NOMO-1 treated with dmso at 0.1 percent for 144 hours (cell line): ENCODE results near the gene GPR156.

ENCODE experiments used
- DNase-seq: peaks from one replicate; lab custom pipeline; 2025; ENCODE audit not compliant: unreplicated experiment; lab: John Stamatoyannopoulos, UW

Gene GPR156

DNA sequence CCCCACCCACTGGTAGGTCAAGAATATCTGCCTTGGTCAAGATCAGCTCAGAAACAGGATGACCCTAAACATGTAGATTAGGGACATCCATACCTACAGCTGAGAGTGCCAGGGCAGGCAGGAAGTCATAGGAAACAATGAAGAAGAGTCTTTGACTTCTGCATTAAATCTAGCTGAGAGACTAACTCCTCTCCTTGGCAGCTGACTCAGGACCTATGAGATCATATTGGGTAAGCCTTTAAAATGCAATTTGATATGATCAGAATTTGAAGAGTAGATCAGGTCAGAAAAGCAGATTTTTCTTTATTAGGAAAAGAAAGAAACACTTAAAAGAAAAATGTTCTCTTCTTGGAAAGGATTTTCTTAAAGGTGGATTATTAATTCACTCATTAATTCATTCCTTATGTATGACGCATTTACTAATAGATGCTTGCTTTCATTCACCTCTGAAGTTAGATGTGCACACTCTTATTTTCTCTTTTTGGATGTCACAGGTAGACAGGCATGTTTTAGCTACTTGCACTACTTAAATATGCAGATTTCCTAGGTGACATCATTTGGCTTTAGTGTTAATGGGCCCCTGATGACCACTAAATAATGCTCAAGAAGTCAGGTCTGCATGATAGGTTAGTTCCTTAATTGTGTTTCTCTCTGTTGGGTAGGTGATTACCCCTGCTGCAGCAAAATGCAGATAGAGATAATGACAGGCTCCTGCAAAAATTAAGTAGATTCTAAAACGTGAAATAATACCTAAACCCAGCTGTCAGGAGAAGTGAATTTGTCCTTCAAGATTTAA, 155.1 kb downstream of the GPR156 start:
- DNase-seq, result no peak

DNA sequence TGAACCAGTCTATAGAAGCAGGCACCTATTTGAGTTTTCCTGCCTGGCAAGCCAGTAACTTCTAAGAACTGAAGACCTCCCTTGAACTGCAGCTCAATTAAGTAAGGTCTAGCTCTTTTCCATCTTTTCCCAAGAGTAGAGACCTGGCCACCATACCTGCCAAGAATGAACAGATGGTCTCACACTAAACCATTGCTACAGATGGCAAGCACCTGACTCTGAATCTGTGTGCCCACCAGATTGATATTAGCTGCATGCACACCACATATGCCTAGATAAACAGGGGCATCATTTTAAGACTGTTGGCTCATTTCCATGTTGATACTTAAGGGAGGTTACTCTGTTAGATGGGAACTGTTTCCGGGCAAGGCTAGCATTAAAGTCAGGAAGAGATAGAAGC, 156.0 kb downstream of the GPR156 start:
- DNase-seq, result no peak

DNA sequence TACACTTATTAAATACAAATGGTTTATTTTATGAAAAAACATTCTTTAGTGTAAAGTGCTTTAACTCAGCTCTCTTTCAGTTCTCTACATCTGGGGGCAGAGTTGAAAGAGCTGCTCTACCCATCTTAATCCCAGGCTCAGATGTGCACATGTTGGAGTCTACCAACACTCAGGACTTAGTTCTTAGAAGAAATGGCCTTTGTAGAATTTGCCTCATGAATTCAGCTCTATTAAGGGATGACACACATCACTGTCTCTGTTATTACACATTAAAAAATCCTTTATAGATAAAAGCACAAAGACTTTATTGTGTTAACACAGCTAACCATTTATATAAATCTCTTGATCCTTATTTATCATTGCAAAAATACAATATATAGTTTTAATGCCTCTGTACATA, 159.0 kb downstream of the GPR156 start:
- DNase-seq, result no peak

DNA sequence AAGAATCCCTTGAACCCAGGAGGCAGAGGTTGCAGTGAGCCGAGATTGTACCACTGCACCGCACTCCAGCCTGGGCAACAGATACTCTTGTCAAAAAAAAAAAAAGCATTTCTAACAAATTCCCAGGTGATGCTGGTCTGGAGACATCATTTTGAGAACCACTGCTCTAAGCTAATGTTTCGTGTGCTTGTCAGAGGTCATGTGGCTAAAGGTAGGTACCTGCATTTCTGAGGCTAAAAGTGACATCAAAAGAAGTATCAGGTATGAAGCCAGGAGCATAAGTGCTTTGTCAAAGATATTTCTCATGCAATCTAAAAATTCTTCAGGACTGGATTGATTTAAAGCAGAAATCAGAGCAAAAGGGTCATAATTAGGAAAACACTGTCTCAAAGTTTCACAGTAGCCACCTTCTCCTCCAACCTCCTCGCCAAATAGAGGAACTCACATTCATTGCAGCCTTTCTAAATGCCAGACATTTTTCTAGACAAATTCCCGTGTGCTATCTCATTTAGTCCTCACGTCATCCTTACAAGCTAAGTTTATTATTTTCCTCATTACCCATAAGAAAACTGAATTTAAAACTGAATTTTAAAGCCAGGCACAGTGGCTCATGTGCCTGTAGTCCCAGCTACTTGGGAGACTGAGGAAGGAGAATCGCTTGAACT, 165.0 kb downstream of the GPR156 start:
- DNase-seq, result no peak
